Testis (tissue), 3 donors: ENCODE data around the gene CILP2. TPM values are rescaled to one million over a fixed set of nuclear protein-coding genes. Genes with fewer than 3 reads are reported as not detected.

Experiments
- DNase-seq: peaks from one replicate; pipeline ENCODE4 v3.0.0-alpha.2; 2019
- H3K27ac ChIP-seq, 2 donors: fragments of 200-600 bp; sonication (generic); one replicate each; pipeline ENCODE4 v1.5.1; 2019
- H3K27me3 ChIP-seq: fragments of 200-600 bp; sonication (generic); one replicate; pipeline ENCODE4 v1.5.1; 2019
- H3K36me3 ChIP-seq: fragments of 200-600 bp; sonication (generic); one replicate; pipeline ENCODE4 v1.5.1; 2017; ENCODE audit warnings: low read depth; ENCODE audit errors: missing control alignments
- H3K4me1 ChIP-seq: fragments of 200-600 bp; sonication (generic); one replicate; pipeline ENCODE4 v1.5.1; 2019
- H3K4me3 ChIP-seq, 2 donors: fragments of 200-600 bp; sonication (generic); one replicate each; pipeline ENCODE4 v1.5.1; 2017 to 2019
- H3K9me3 ChIP-seq: fragments of 200-600 bp; sonication (generic); one replicate; pipeline ENCODE4 v1.5.1; 2017
- CTCF ChIP-seq, 3 experiments: fragments of 450-650 bp in 2 of 3; fragments of 200-600 bp in 1 of 3; sonication (generic) in 1 of 3; IDR thresholded peaks; one replicate each; pipeline ENCODE4 v1.5.1; 2016 to 2019; ENCODE audit warnings: antibody characterized with exemption in 3 of 3, mild to moderate bottlenecking in 2 of 3, moderate library complexity in 1 of 3
- POLR2A ChIP-seq: fragments of 450-650 bp; IDR thresholded peaks from one replicate; pipeline ENCODE4 v1.6.1; 2017; ENCODE audit warnings: antibody characterized with exemption, mild to moderate bottlenecking, moderate library complexity
- WGBS, 2 donors: methylation state at CpG; one replicate each; pipeline ENCODE4 v1.1.5; 2018; 5-methylcytosine and 5-hydroxymethylcytosine counted together
- intact Hi-C: fragments of 100-400 bp; cut with DNase I; formaldehyde crosslinking; loops from one replicate; pipeline ENCODE4 v1.15.1; 2023; ENCODE audit warnings: low total_unique reads
- polyA plus RNA-seq: library from polyadenylated mRNA; stranded (reverse); fragments of 350-450 nt; fragmentation: Illumina TruSeq; extraction: RNeasy Lipid Tissue Mini Kit (QIAGEN cat#74804); gene quantifications from one replicate; pipeline ENCODE4 v1.2.3, GENCODE V29; 2014; ENCODE audit warnings: low read depth, low replicate concordance; ENCODE audit not compliant: insufficient read depth
- total RNA-seq, 2 donors: library from RNA; depleted of rRNA; stranded (reverse); fragments of >200 nt; gene quantifications; one replicate each; pipeline ENCODE4 v1.2.3, GENCODE V29; 2016

Gene CILP2
- total and polyA plus RNA-seq, 3 donors from 2014 or later: 5.6 to 10.0 (median 9.5) TPM

GRCh38 chr19:19506592-19506991 is 31.5 kb upstream of the CILP2 start:
- DNase-seq: no peak
- Histone ChIP-seq H3K27ac (no peak overlapping the region), H3K36me3 (no peaks in the 10 kb centered on the region), H3K4me3 (no peak overlapping the region), H3K9me3 (no peaks in the 10 kb centered on the region), H3K27me3 (no peaks in the 10 kb centered on the region), H3K4me1 (no peaks in the 10 kb centered on the region)
- 69 to 70% methylated on average over 12 of the region's 12 CpGs for WGBS, 2 donors
- TF ChIP-seq POLR2A (no peak), CTCF (IDR thresholded peaks at IDR 0.05) (no peak)
- intact Hi-C loops: no loop called here

GRCh38 chr19:19507354-19507753 is 30.7 kb upstream of the CILP2 start:
- Histone ChIP-seq H3K9me3 (no peaks in the 10 kb centered on the region), H3K4me3 (no peak overlapping the region), H3K27ac (no peak overlapping the region), H3K4me1 (no peaks in the 10 kb centered on the region), H3K27me3 (no peaks in the 10 kb centered on the region), H3K36me3 (no peaks in the 10 kb centered on the region)
- intact Hi-C loops: no loop called here
- WGBS, 2 donors: 90 to 91% methylated on average over 8 of the region's 8 CpGs
- DNase-seq: no peak
- no peak for TF ChIP-seq POLR2A
- TF ChIP-seq CTCF (IDR thresholded peaks at IDR 0.05): no peak

GRCh38 chr19:19508217-19508616 is 29.8 kb upstream of the CILP2 start:
- Histone ChIP-seq H3K27me3 (no peaks in the 10 kb centered on the region), H3K27ac (no peak overlapping the region), H3K4me1 (no peaks in the 10 kb centered on the region), H3K9me3 (no peaks in the 10 kb centered on the region), H3K36me3 (no peaks in the 10 kb centered on the region), H3K4me3 (no peak overlapping the region)
- TF ChIP-seq POLR2A (no peak), CTCF (IDR thresholded peaks at IDR 0.05) (no peak)
- no peak for DNase-seq
- intact Hi-C loops: no loop called here
- 81 to 92% methylated on average over 6 to 11 of the region's 11 CpGs for WGBS, 2 donors

GRCh38 chr19:19510432-19510831 is 27.6 kb upstream of the CILP2 start:
- no peaks in the 10 kb centered on the region for H3K4me1 ChIP-seq
- DNase-seq: no peak
- intact Hi-C loops: no loop called here

More at GRCh38 chr19:19510432-19510831, 27.6 kb upstream of the CILP2 start:
- Histone ChIP-seq H3K36me3 (no peaks in the 10 kb centered on the region), H3K27ac (no peak overlapping the region), H3K4me3 (no peak overlapping the region), H3K27me3 (no peaks in the 10 kb centered on the region), H3K9me3 (no peaks in the 10 kb centered on the region)
- TF ChIP-seq POLR2A: no peak
- no peak for TF ChIP-seq CTCF (IDR thresholded peaks at IDR 0.05)
- 45 to 55% methylated on average over 6 of the region's 6 CpGs for WGBS, 2 donors
